Measurements from ENCODE around the gene ZNF28.
A peak's percentile ranks its signal among the peaks of the same experiment; 100 is the strongest.
"Not testable (repeated sequence)": the region's sequence is repeated elsewhere in the genome, so short reads cannot be mapped to it uniquely, and the experiment has no call there.

Gene ZNF28

DNA sequence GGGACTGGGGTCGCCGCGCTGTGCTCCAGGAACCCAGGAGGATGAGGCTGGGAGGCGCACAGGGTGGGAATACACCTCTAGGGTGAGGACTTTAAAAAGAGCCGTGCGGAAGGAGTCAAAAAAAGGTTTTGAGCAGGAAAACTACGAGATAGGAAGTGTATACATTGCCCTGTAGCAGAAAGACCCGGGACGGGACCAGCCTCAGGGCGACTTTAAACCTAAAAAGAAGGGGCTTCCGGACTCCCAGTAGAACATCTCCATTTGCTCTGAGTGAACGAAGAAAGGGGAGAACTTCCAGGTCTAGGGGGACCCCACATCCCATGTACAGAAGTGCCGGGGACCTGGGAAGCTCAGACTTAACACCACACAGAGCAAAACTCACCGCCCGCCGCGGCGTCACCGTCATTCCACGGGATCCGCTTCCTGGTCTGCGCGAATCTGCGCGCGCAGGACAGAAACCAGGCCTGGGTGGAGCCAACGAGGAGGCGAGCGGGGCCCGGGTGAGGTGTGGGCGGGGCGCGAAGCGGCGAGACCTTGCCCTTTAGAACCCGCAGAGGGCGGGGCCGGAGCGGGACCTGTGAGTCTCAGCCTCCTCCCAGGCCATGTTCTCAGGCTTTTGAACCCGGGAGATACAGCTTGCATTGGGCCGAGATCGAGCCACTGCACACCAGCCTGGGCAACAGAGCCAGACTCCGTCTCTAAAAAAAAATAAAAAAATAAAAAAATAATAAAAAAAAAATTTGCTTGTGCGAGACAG lies at the start of gene ZNF28:
ZNF28 (minus strand) TSS at position 430 of the 757 bp plus-strand sequence. CDS start 3,675 bp downstream, outside the sequence.
- peak; percentile 64 for DNase-seq

DNA sequence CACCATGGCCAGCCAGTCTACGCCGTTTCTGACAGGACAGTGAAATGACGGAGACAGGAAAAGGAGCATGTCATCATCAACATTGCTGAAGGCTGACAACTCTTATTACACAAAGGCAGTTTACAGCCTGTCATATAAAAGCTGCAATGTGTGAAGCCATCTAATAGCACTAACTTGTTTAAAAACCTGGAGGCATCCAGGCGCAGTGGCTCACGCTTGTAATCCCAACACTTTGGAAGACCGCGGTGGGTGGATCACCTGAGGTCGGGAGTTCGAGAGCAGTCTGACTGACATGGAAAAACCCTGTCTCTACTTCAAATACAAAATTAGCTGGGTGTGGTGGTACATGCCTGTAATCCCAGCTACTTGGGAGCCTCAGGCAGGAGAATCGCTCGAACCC lies 46.6 kb upstream of the ZNF28 start:
- not testable (repeated sequence) for DNase-seq

DNA sequence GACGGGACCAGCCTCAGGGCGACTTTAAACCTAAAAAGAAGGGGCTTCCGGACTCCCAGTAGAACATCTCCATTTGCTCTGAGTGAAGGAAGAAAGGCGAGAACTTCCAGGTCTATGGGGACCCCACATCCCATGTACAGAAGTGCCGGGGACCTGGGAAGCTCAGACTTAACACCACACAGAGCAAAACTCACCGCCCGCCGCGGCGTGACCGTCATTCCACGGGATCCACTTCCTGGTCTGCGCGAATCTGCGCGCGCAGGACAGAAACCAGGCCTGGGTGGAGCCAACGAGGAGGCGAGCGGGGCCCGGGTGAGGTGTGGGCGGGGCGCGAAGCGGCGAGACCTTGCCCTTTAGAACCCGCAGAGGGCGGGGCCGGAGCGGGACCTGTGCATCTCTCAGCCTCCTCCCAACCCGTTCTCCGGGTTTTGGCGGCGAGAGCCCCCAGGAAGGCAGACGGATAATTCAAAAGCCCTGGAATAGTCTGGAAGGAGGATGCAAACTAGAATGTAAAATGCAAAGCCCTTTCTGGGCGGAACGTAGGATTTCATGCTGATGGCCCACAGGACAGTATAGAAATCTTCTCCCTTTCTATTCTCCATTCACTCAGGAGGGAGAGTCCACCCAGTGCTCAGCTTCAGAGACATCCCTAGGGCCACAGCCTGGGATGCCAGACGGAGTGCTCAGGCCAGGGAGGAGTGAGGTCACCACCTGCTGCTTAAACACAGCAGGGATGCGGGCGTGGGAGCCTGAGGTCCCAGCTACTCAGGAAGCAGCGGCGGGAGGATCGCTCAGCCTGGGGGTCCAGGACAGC lies 36.2 kb upstream of the ZNF28 start, which contains the start of gene ZNF468:
ZNF468 (minus strand) TSS at position 242 of the 814 bp plus-strand sequence. CDS start 3,347 bp downstream, outside the sequence.
- DNase-seq = peak; percentile 65

DNA sequence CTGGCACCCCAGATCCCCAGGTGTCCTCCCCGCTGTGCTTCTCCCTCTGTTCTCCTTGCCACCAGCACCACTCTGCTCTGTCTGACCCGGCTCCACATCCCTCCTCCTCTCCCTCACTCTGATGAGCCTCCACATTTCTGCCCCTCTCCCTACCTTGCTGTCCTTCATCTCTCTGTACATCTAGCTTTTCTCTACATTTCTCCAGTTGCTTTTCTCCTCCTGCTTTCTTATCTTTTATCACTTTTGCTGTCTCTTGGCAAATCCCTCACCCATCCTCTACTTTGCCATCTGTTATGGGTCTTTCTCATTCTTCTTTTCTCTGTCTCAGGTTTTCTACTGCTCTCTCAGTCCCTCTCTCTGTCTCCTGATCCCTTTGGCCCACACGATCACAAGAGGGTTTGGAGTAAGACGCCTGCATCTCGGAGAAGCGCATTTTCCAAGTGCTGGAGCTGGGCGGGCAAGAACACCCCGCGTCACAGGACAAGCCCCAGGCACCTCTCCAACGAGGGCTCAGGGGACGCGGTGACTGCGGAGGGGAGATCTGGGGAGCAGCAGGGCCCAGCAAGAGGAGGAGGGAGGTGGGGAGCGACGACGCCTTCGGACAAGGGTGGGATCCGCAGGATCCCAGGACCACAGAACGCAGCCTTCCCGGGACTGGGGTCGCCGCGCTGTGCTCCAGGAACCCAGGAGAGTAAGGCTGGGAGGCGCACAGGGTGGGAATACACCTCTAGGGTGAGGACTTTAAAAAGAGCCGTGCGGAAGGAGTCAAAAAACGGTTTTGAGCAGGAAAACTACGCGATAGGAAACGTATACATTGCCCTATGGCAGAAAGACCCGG lies 35.3 kb upstream of the ZNF28 start:
- DNase-seq = peak; percentile 8

DNA sequence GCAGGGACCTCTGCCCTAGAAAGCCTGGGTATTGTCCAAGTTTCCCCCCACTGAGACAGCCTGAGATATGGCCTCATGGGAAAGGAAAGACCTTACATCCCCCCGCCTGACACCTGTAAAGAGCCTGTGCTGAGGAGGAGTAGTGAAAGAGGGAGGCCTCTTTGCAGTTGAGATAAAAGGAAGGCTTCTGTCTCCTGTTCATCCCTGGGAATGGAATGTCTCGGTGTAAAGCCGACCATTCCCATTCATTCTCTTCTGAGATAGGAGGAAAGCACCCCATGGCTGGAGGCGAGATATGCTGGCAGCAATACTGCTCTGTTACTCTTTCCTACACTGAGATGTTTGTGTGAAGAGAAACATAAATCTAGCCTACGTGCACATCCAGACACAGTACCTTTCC lies 25.9 kb upstream of the ZNF28 start:
- DNase-seq = not testable (repeated sequence)

DNA sequence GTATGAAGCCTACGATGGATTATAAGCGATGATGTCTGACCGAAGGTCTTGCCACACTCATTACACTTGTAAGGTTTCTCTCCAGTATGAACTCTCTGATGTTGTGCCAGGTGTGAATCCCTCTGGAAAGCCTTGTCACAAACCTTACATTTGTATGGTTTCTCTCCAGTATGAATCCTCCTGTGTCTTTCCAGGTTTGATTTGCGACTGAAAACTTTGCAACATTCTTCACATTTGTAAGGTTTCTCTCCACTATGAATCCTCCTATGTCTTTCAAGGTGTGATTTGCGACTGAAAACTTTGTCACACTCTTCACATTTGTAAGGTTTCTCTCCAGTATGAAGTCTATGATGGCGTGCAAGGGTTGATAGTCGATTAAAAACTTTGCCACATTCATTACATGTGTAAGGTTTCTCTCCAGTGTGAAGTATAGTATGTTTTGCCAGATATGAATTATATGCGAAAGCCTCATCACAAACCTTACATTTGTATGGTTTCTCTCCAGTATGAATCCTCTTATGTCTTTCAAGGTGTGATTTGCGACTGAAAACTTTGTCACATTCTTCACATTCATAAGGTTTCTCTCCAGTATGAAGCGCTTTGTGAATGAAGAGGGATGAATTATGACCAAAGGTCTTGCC lies 19.5 kb upstream of the ZNF28 start:
- DNase-seq = not testable (repeated sequence)

DNA sequence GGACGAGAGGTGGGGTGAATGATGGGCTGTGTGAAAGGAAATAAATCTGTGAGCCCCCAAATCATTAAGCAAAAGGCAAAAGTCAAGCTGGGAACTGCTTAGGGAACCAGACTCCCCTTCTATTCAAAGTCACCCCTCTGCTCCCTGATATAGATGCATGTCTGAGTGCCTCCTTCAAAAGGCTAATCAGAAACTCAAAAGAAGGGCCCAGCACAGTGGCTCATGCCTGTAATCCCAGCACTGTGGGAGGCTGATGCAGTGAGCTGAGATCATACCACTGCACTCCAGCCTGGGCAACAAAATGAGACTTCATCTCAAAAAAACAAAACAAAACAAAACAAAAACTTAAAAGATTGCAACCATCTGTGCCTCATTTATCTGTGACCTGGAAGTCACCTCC lies 12.9 kb upstream of the ZNF28 start:
- DNase-seq = not testable (repeated sequence)

DNA sequence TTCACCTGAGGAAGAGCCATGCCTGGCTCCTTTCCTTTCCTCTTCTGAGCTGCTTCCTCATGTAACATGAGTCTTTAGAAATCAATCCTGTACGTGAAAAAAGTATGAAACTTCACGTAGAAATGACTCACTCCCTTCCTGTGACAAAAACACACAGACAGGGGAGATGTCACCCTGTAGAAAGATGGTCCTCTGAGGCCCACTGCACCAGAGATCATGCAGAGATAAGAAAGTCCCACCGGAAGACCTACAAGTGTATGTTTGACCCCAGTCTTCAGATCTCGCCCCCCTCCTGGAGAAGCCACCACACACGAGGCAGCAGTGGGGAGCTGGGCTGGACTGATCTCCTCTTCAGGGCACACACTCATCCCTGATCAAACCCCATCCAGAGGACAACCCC lies 12.1 kb upstream of the ZNF28 start:
- not testable (repeated sequence) for DNase-seq

DNA sequence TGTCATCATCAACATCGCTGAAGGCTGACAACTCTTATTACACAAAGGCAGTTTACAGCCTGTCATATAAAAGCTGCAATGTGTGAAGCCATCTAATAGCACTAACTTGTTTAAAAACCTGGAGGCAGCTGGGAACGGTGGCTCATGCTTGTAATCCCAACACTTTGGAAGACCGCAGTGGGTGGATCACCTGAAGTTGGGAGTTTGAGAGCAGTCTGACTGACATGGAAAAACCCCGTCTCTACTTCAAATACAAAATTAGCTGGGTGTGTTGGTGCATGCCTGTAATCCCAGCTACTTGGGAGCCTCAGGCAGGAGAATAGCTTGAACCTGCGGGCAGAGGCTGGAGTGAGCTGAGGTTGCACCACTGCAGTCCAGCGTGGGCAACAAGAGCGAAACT lies 8.4 kb upstream of the ZNF28 start:
- not testable (repeated sequence) for DNase-seq

DNA sequence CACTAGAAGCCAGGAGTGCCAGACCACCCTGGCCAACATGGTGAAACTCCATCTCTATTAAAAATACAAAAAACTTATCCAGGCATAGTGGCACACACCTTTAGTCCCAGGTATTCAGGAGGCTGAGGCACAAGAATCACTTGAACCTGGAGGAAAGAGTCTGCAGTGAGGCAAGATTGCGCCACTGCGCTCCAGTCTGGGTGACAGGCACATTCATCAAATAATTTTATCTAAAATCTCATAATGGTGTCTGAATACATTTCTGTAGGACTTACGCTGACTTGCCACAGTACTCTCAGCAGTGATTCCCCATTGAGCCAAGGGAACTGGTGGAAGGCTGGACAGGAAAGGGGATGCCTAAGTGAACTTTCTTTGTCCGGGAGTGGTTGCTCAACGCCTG lies 4.3 kb upstream of the ZNF28 start:
- DNase-seq = no peak

DNA sequence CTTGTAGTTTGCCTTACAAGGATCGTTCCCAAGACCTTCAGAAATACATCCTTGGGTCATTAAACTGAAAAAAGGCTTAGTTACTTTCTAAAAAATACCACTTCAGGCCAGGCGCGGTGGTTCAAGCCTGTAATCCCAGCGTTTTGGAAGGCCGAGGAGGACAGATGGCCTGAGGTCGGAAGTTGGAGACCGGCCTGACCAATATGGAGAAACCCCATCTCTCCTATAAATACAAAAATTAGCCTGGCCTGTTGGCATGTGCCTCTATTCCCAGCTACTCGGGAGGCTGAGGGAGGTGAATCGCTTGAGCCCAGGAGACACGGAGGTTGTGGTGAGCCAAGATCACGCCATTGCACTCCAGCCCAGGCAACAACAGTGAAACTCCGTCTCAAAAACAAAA lies 2.2 kb upstream of the ZNF28 start:
- no peak for DNase-seq

DNA sequence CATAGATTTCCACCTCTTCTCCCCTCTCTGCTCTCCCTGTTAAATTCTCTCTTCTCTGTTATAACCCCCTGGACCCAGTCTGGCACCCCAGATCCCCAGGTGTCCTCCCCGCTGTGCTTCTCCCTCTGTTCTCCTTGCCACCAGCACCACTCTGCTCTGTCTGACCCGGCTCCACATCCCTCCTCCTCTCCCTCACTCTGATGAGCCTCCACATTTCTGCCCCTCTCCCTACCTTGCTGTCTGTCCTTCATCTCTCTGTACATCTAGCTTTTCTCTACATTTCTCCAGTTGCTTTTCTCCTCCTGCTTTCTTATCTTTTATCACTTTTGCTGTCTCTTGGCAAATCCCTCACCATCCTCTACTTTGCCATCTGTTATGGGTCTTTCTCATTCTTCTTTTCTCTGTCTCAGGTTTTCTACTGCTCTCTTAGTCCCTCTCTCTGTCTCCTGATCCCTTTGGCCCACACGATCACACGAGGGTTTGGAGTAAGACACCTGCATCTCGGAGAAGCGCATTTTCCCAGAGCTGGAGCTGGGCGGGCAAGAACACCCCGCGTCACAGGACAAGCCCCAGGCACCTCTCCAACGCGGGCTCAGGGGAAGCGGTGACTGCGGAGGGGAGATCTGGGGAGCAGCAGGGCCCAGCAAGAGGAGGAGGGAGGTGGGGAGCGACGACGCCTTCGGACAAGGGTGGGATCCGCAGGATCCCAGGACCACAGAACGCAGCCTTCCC lies 795 bp downstream of the ZNF28 start:
- peak; percentile 45 for DNase-seq

DNA sequence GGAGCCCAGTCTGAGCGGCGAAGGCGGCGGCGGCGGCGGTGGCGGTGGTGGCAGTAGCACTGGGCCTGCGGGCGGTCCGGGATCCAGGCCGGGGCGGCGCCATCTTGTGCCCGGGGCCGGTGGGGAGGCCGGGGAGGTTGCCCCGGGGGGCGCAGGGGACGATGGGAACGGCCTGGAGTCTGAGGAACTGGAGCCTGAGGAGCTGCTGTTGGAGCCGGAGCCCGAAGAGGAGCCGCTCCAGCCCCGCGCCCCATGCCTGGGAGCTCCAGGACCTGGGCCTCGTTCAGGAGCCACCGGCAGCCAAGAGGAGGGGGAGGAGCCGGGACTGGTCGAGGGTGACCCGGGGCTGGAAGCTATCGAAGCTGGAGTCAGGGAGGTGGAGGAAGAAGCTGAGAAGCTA lies 11.6 kb downstream of the ZNF28 start:
- DNase-seq = no peak

DNA sequence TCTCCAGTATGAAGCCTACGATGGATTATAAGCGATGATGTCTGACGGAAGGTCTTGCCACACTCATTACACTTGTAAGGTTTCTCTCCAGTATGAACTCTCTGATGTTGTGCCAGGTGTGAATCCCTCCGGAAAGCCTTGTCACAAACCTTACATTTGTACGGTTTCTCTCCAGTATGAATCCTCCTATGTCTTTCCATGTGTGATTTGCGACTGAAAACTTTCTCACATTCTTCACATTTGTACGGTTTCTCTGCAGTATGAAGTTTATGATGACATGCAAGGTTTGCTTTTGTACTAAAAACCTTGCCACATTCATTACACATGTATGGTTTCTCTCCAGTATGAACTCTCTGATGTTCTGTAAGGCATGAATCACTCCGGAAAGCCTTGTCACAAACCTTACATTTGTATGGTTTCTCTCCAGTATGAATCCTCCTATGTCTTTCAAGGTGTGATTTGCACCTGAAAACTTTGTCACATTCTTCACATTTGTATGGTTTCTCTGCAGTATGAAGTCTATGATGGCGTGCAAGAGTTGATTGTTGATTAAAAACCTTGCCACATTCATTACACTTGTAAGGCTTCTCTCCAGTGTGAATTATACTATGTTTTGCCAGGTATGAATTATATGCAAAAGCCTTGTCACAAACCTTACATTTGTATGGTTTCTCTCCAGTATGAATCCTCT lies 21.3 kb downstream of the ZNF28 start:
- not testable (repeated sequence) for DNase-seq

DNA sequence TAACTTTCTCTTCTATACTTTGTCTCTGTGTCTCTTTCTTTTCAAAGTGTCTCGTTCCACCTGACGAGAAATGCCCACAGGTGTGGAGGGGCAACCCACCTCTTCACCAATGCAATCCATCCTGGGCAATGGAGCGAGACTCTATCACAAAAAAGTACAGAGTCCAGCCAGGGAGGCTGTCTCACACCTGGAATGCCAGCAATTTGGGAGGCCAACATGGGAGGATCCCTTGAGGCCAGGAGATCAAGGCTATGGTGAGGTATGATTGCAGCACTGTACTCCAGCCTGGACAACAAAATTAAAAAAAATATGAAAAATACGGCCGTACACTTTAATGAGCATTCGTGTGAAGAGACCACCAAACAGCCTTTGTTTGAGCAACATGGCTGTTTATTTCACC lies 32.0 kb downstream of the ZNF28 start:
- DNase-seq = no peak

DNA sequence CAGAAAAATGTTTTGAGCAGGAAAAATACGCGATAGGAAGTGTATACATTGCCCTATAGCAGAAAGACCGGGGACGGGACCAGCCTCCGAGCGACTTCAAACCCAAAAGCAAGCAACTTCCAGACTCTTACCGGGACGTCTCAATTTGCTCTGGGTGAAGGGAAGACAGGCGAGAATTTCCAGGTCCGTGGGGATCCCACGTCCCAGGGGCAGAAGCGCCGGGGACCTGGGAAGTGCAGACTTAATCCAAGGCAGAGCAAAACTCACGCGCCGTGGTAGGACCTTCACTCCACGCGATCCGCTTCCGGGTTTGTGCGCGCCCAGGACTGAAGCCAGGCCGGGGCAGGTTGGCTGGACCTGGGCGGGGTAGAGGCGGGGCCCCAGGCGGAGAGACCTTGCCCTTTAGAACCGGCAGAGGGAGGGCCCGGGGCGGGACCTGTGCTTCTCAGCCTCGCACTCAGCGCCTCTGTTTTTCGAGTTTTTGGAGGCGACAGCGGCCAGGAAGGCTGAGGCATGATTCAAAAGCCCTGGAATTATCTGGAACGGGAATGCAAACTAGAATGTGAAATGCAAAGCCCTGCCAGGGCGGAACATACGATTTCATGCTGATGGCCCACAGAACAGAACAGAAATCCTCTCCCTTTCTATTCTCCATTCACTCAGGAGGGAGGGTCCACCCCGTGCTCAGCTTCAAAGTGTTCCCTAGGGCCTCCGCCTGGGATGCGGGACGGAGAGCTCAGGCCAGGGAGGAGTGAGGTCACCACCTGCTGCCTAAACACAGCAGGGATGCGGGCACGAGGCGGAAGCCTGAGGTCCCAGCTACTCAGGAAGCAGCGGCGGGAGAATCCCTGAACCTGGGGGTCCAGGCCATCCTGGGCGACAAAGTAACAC lies 34.7 kb downstream of the ZNF28 start, which contains the start of gene ZNF600:
ZNF600 (minus strand) TSS at position 328 of the 891 bp plus-strand sequence. CDS start 7,903 bp downstream, outside the sequence.
- peak; percentile 81 for DNase-seq

DNA sequence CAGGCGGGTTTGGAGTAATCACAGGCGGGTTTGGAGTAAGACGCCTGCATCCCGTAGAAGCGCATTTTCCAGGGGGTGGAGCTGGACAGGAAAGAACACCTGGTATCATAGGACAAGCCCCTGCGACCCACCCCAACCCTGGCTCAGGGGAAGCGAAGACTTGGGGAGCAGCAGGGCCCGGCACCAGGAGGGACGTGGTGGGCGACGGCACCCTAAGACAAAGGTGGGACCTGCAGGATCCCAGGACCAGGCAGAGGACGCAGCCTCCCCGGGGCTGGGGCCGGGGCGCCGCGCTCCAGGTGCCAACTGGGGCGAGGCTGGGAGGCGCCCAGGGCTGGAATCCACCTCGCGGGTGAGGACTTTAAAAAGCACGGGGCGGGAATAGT lies 35.4 kb downstream of the ZNF28 start:
- DNase-seq = peak; percentile 12

DNA sequence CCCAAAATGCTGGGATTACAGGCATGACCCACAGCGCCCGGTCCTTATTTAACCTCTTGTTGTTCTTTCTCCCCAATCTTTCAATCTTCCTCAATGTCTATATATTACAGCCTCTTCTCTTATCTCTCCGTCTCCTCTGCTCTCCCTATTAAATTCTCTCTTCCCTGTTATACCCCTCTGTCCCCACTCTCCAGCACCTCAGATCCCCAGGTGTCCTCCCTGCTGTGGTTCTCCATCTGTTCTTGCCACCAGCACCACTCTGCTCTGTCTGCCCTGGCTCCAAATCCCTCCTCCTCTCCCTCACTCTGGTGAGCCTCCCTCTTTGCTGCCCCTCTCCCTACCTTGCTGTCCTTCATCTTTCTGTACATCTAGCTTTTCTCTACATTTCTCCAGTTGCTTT lies 35.9 kb downstream of the ZNF28 start:
- no peak for DNase-seq

DNA sequence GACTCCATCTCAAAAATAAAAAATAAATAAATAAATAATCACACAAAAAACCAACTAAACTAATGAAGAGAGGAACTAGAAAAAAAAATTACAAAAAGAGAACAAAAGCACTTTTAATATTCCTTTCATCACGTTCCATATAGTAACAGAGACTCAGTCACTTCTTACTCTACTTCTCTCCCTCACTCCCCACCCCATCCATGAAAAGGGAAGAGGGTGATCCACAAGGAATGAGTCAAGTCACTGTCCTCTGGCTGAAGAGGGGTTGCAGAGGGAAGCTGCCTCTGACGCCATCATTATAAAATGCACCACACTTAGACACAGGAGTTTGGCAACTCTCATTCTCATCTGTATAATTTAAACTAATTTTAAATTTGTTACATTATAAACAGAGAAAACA lies 38.6 kb downstream of the ZNF28 start:
- DNase-seq = peak; percentile 69

DNA sequence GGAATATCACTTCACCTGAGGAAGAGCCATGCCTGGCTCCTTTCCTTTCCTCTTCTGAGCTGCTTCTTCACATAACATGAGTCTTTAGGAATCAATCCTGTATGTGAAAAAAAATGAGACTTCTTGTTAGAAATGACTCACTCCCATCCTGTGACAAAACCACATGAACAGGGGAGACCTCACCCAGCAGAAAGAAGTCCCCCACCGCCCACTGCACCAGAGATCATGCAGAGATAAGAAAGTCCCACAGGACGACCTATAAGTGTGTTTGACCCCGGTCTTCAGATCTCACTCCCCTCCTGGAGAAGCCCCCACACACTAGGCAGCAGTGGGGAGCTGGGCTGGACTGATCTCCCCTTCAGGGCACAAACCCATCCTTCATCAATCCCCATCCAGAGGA lies 42.6 kb downstream of the ZNF28 start:
- peak; percentile 9 for DNase-seq

All from EL (cell line).